ENCODE results near the gene BTBD17. TPM values are rescaled to one million over a fixed set of nuclear protein-coding genes. Genes with fewer than 3 reads are reported as not detected.

BTBD17 gene
- total RNA-seq, 1 experiment from 2014 or later, result not detected

GRCh38 chr17:74402048-74402447 lies 40.4 kb upstream of the BTBD17 start (continued):
- no peak for TF ChIP-seq REST (IDR thresholded peaks at IDR 0.05; ENCODE audit: low read depth)
- no peak for TF ChIP-seq SP1 (IDR thresholded peaks at IDR 0.05; ENCODE audit: low read depth)

- Histone ChIP-seq H2AFZ (ENCODE audit: low read depth, low read length, poor library complexity, severe bottlenecking) (no peak overlapping the region), H3K79me2 (ENCODE audit: insufficient read depth, low read length) (no peaks in the 10 kb centered on the region), H3K4me2 (ENCODE audit: low read length) (no peak overlapping the region), H3K27me3 (ENCODE audit: insufficient read depth, low read length) (no peaks in the 10 kb centered on the region), H3K9me3 (ENCODE audit: control insufficient read depth in 1 of 2, insufficient read depth in 1 of 2, low read depth in 1 of 2, low read length in 2 of 2) (no peaks in the 10 kb centered on the region), H3K36me3 (ENCODE audit: control insufficient read depth in 1 of 2, insufficient read depth in 2 of 2, low read length in 2 of 2) (no peaks in the 10 kb centered on the region), H4K20me1 (ENCODE audit: insufficient read depth) (no peaks in the 10 kb centered on the region), H3K4me1 (ENCODE audit: control insufficient read depth in 1 of 2, insufficient read depth in 2 of 2, low read length in 2 of 2) (peaks cover 0 to 6% of the 10 kb centered on the region in 2 experiments; a peak in 1 of 4 replicates), H3K9ac (ENCODE audit: low read length) (no peak overlapping the region), H3K27ac (ENCODE audit: low read depth, low read length) (no peak overlapping the region), H3K9me2 (ENCODE audit: insufficient read depth) (no peaks in the 10 kb centered on the region), H3K4me3 (replicated peaks in 1 of 2; ENCODE audit: low read depth in 1 of 2, low read length in 2 of 2) (no peak overlapping the region)
- ChIA-PET CTCF (no interaction called here), RAD21 (ENCODE audit: low non-redundant PET in 1 of 2, low total read pairs in 2 of 2, uncharacterized antibody in 2 of 2, unreplicated experiment in 2 of 2) (no interaction called here), POLR2A (no interaction called here)
- intact Hi-C loops (cut with micrococcal nuclease), result no loop called here
- no peak for DNase-seq (ENCODE audit: low read depth, low spot score)
- no TSS peak for BruUV-seq (replicated peaks)
- no peak for ATAC-seq
- TF ChIP-seq SRF (IDR thresholded peaks at IDR 0.05; ENCODE audit: low read depth) (no peak), CTCF (IDR thresholded peaks at IDR 0.05 in 2 of 3, conservative IDR thresholded peaks at IDR 0.05 in 1 of 3; ENCODE audit: borderline replicate concordance in 1 of 3, insufficient read depth in 1 of 3, low read depth in 2 of 3, low read length in 2 of 3) (no peak), ZBTB33 (IDR thresholded peaks at IDR 0.05; ENCODE audit: extremely low read depth, insufficient replicate concordance, low read length) (no peak), YY1 (IDR thresholded peaks at IDR 0.05; ENCODE audit: extremely low read depth, insufficient replicate concordance, low read depth, low read length) (no peak), RAD21 (IDR thresholded peaks at IDR 0.05; ENCODE audit: low read depth) (no peak), ZNF274 (IDR thresholded peaks at IDR 0.05; ENCODE audit: low read depth, low read length) (no peak), SP1 (IDR thresholded peaks at IDR 0.05; ENCODE audit: low read depth) (no peak), MAX (IDR thresholded peaks at IDR 0.05) (no peak), ATF3 (IDR thresholded peaks at IDR 0.05) (no peak), POLR2A (IDR thresholded peaks at IDR 0.05; ENCODE audit: borderline replicate concordance, extremely low read depth, insufficient read depth, insufficient read length) (no peak), FOSL1 (IDR thresholded peaks at IDR 0.05; ENCODE audit: low read depth) (no peak), EZH2phosphoT487 (IDR thresholded peaks at IDR 0.05; ENCODE audit: borderline replicate concordance) (no peak), SIN3A (IDR thresholded peaks at IDR 0.05; ENCODE audit: low read depth) (no peak), ZFX (IDR thresholded peaks at IDR 0.05) (no peak), ELF1 (IDR thresholded peaks at IDR 0.05; ENCODE audit: borderline replicate concordance, low read depth) (no peak), POLR2AphosphoS5 (IDR thresholded peaks at IDR 0.05; ENCODE audit: low read depth, low read length) (no peak), CEBPB (IDR thresholded peaks at IDR 0.05; ENCODE audit: low read depth) (no peak), JUND (IDR thresholded peaks at IDR 0.05) (no peak)
These were observed 34.9 kb upstream of the BTBD17 start for GRCh38 chr17:74396567-74396966.

Measured in HCT116 (cell line).